ENCODE data around the gene ABCC9.

The ABCC9 gene

GRCh38 chr12:21892341-21892740, 48.9 kb downstream of the ABCC9 start:
- TF ChIP-seq, protein P1, sequence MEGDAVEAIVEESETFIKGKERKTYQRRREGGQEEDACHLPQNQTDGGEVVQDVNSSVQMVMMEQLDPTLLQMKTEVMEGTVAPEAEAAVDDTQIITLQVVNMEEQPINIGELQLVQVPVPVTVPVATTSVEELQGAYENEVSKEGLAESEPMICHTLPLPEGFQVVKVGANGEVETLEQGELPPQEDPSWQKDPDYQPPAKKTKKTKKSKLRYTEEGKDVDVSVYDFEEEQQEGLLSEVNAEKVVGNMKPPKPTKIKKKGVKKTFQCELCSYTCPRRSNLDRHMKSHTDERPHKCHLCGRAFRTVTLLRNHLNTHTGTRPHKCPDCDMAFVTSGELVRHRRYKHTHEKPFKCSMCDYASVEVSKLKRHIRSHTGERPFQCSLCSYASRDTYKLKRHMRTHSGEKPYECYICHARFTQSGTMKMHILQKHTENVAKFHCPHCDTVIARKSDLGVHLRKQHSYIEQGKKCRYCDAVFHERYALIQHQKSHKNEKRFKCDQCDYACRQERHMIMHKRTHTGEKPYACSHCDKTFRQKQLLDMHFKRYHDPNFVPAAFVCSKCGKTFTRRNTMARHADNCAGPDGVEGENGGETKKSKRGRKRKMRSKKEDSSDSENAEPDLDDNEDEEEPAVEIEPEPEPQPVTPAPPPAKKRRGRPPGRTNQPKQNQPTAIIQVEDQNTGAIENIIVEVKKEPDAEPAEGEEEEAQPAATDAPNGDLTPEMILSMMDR (IDR thresholded peaks at IDR 0.05; ENCODE audit: low read depth, low read length, missing control alignments) = no peak
- in situ Hi-C loops (cut with HindIII; ENCODE audit: low sequenced_read_pairs) = no loop called here
- no peak for DNase-seq (ENCODE audit: low read depth)
- H3K4me3 ChIP-seq (ENCODE audit: low read depth, low read length) = no peak overlapping the region

DNA sequence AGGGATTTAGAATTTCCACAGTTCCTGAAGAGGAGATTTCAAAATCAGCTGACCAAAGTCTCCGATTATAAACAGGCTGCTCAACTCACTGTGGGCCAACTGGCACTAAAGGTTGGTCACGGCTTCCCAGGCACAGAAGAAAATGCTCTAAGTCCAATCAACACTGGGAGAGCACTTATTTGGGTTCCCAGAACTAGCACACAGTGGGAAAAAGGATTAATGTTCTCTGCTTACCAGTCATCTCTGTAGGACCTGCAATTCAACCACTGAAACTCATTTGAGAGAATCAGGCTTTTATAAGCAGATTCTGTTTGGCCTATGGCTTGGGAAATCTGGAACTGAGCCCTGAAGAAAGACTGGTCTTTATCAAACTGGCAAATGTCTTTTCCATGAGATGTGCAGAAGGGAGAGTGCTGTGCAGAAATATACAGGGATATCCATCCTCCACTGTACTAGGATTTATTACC, 49.4 kb downstream of the ABCC9 start:
- in situ Hi-C loops (cut with HindIII; ENCODE audit: low sequenced_read_pairs) = no loop called here
- no peak overlapping the region for H3K4me3 ChIP-seq (ENCODE audit: low read depth, low read length)
- DNase-seq (ENCODE audit: low read depth) = no peak
- TF ChIP-seq, protein P1 (IDR thresholded peaks at IDR 0.05; ENCODE audit: low read depth, low read length, missing control alignments) = no peak

GRCh38 chr12:21888276-21888863, 52.9 kb downstream of the ABCC9 start:
- no peak overlapping the region for H3K4me3 ChIP-seq (ENCODE audit: low read depth, low read length)
- DNase-seq (ENCODE audit: low read depth) = no peak
- in situ Hi-C loops (cut with HindIII; ENCODE audit: low sequenced_read_pairs) = no loop called here
- TF ChIP-seq, protein P1 (IDR thresholded peaks at IDR 0.05; ENCODE audit: low read depth, low read length, missing control alignments) = no peak

DNA sequence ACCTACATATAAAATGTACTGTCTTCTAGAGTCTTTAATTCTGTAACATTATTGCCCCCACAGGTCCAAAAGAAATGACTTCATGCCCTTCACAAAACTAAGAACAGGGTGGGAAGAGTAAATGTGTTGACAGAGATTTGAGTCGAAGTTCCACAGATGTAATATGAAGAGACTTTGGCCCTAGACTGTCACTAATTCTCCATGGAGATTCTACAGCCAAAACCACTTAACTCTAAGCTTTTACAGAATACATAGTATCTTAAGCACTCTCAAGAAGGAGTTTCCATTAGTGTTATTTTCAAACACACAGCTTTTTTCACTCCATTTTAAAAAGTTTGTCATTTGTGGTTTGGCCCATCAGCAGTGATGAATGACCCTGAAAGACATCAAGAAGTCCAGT, 56.3 kb downstream of the ABCC9 start:
- in situ Hi-C loops (cut with HindIII; ENCODE audit: low sequenced_read_pairs) = no loop called here
- TF ChIP-seq, protein P1 (IDR thresholded peaks at IDR 0.05; ENCODE audit: low read depth, low read length, missing control alignments) = no peak
- H3K4me3 ChIP-seq (ENCODE audit: low read depth, low read length) = no peak overlapping the region
- no peak for DNase-seq (ENCODE audit: low read depth)

DNA sequence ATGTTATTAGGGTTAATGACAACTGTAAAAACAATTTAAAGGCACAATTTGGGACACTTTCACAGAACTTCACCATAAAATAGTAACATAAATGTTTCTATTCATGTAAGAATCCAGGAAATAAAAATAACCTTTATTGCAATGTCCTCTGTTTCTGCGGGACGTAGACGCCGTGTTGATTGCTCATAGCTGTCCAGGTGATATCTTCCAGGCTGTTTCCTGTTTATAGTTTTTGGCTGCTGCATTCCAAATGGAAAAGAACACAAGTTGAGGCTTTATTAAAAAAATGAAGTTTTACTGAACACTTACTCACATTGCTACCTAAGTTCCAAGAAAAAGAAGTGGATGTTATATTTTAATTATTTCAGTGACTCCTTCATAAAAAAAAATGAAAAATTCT, 58.6 kb downstream of the ABCC9 start:
- no peak overlapping the region for H3K4me3 ChIP-seq (ENCODE audit: low read depth, low read length)
- TF ChIP-seq, protein P1 (IDR thresholded peaks at IDR 0.05; ENCODE audit: low read depth, low read length, missing control alignments) = no peak
- in situ Hi-C loops (cut with HindIII; ENCODE audit: low sequenced_read_pairs) = no loop called here
- DNase-seq (ENCODE audit: low read depth) = no peak

GRCh38 chr12:21881965-21882364, 59.3 kb downstream of the ABCC9 start:
- in situ Hi-C loops (cut with HindIII; ENCODE audit: low sequenced_read_pairs) = no loop called here
- TF ChIP-seq, protein P1 (IDR thresholded peaks at IDR 0.05; ENCODE audit: low read depth, low read length, missing control alignments) = no peak
- no peak overlapping the region for H3K4me3 ChIP-seq (ENCODE audit: low read depth, low read length)
- no peak for DNase-seq (ENCODE audit: low read depth)

Data from astrocyte of the cerebellum (primary cell).